Measurements from ENCODE around the gene SLC25A13.
"Not testable (repeated sequence)": the region's sequence is repeated elsewhere in the genome, so short reads cannot be mapped to it uniquely, and the experiment has no call there.

The SLC25A13 gene, protein sequence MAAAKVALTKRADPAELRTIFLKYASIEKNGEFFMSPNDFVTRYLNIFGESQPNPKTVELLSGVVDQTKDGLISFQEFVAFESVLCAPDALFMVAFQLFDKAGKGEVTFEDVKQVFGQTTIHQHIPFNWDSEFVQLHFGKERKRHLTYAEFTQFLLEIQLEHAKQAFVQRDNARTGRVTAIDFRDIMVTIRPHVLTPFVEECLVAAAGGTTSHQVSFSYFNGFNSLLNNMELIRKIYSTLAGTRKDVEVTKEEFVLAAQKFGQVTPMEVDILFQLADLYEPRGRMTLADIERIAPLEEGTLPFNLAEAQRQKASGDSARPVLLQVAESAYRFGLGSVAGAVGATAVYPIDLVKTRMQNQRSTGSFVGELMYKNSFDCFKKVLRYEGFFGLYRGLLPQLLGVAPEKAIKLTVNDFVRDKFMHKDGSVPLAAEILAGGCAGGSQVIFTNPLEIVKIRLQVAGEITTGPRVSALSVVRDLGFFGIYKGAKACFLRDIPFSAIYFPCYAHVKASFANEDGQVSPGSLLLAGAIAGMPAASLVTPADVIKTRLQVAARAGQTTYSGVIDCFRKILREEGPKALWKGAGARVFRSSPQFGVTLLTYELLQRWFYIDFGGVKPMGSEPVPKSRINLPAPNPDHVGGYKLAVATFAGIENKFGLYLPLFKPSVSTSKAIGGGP

DNA sequence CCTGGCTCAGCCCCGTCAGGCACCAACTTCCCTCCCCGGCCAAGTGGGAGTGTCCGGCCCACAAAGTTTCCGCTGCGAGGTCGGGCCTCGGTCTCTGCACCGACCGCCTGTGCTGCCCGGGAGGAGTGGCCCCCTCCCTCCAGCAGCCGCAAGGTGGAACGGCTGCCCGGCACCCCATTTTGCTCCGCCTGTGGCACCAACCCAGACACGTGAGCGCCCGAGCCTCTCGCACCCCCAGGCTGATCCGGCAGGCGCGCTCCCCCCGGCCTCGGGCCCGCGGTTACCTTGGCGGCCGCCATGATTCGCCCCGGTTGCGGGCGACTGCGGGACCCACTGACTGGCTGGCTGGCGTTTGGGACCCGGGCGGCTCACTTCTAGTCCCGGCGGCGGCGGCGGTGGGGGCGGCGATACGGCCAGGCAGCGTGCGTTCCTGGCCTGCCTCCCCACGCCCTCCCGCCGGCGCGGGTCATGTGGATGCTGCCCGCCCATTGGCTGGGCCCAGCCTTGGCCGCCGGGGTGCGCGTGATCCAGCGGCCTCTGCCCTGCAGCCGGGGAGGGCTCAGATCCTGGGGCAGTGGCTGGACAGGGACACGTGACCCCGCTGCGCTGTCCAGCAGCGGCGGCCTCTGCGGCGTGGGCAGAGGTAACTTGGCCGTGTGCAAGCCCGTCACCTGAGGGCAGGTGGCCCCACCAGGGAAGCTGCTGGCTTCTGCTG lies at the start of gene SLC25A13:
TSS of gene SLC25A13 (minus strand) at position 441 of the 715 bp plus-strand sequence. CDS start at position 299, 142 bp downstream.
- DNase-seq = peak; percentile 10

DNA sequence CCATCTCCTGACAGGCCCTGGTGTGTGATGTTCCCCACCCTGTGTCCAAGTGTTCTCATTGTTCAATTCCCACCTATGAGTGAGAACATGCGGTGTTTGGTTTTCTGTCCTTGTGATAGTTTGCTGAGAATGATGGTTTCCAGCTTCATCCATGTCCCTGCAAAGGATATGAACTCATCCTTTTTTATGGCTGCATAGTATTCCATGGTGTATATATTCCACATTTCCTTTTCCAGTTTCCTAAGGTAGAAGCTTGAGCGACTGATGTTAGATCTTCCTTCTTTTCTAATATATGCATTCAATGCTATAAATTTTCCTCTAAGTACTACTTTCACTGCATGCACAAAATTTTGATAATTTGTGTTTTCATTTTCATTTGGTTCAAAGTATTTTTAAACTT lies 44.0 kb upstream of the SLC25A13 start:
- DNase-seq = not testable (repeated sequence)

DNA sequence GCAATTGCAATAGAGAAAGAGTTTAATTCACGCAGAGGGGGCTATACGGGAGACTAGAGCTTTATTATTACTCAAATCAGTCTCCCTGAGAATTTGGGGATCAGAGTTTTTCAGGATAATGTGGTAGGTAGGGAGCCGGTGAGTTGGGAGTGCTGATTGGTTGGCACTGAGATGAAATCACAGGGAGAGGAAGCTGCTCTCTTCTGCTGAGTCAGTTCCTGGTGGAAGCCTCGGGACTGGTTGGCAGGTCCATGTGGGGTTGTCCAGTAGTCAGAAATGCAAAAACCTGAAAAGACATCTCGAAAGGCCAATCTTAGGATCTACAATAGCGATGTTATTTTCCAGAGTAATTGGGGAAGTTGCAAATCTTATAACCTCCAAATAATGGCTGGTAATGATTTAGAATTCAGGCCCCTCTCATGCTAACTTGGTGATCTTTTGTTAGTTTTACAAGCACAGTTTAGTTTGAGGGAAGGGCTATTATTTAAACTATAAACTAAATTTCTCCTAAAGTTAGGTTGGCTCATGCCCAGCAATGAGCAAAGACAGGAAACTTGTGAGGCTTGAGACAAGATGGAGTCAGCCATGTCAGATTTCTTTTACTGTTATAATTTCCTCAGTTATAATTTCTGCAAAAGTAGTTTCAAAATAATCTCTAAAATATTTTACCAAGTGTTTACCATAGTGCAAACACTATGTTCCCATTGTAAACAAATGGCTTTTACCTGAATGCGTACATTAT lies 39.4 kb upstream of the SLC25A13 start:
- DNase-seq = no peak

DNA sequence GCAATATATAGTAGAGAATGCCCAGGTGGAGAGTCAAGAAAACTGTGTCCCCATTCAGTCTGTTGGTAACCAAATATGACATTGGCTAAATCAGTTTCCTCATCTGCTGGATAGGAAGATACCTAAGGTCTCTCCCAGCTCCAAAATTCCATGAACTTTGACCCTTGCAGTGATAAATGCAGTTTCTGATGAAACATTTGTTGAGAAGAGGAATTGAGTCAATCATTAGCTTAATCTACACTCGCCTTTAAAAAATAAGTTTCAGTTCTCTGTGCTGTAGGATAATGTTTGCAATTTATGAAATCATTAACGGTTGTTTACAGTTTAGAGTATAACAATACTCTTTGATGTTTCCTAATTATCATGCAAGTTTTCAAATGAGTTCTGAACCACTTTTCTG lies 38.0 kb upstream of the SLC25A13 start:
- DNase-seq = no peak

DNA sequence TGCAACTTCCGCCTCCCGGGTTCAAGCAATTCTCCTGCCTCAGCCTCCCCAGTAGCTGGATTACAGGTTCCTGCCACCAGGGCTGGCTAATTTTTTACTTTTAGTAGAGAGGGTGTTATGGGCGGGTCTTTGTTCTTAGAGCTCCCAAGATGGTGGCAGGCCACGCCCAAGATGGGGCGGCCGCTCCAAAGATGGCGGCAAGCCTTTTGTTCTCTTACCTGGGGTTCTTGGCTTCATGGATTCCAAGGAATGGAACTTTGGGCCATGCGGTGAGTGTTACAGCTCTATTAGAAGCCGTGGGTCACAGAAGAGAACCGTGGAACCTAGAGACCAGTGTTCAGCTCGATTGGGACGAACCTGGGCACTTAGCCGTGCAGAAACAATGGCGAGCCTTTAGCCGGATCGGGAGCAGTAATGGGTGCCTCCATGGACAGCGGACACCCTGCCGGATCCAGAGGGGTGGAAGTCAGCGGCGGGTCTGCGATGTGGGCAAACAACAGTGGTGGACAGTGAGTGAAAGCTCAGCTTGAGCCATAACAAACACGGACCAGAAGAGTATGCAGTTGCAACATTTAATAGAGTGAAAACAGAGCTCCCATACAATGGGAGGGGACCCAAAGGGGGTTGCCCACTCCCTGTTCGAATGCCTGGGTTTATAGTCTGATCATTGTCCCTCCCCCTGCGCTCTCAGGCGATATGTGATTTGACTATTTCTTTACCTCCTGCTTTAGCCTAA lies 36.5 kb upstream of the SLC25A13 start:
- DNase-seq = not testable (repeated sequence)

DNA sequence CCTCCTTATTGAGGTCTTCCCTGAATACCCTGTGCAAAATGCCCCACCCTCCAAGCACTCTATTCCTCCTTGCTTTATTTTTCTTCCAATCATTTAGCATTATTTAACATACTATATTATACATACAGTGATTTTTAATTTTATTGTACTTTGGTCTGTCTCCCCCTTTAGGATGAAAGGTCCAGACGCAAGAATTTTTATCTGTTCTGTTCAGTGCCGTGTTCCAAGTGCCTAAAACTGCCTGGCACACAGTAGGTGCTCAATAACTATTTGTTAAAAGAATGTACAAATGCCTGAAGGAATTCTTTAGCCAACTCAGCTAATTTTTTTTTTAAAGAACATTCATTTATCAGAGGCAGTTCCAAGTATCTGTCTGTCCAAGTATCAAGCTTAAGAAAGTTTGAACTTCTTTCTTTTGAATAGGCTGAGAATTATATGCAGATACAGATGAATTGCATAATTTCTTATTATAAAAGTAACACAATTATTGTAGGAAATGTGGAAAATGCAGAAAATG lies 34.1 kb upstream of the SLC25A13 start:
- no peak for DNase-seq

DNA sequence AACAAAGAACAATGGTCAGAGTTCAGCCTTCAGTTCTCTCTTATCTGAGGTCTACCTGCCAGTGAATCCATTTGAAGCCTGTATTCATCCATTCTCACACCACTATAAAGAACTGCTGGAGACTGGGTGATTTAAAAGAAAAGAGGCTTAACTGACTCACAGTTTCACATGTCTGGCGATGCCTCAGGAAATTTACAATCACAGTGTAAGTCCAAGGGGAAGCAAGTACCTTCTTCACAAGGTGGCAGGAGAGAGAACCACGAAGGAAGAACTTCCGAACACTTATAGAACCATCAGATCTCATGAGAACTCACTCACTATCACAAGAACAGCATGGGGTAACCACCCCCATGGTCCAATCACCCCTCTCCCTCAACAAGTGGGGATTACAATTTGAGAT lies 33.0 kb upstream of the SLC25A13 start:
- DNase-seq = no peak

DNA sequence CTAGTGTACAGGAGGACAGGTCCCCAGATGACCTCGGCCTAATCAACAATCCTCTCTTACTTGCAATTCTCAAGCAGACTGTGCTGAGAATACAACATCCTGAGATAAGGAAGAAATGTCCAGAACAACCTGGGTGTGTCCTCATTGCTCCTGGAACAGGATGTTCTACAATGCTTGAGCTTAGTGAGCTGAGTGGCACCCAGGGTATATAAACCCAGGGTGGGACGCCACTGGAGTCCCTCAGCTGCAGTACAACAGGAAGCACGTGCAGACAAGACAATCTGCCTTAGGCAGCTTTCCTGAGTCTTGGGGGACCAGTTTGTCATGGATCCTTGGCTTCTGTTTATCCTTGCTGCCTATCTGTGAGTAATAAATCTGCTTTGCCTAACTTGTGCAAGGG lies 27.7 kb upstream of the SLC25A13 start:
- DNase-seq = no peak

DNA sequence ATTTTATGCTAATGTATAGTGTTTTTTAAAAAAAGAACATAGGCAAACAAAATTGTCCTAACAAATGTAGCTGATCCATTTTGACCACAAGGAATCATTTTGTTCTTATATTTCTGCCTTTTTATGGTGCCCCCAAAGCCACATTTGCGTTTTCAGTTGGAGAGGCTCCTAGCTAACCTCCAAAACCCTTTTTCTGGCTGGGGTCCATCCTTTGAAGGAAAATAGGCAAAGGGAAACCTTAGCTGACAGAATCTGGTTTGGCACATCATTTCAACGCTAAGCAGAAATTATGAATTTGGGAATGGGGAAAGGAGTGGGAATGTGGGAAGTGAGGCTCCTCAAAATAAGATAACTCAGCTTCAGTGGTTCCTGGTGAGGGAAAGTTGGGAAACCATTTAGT lies 25.6 kb upstream of the SLC25A13 start:
- DNase-seq = no peak

DNA sequence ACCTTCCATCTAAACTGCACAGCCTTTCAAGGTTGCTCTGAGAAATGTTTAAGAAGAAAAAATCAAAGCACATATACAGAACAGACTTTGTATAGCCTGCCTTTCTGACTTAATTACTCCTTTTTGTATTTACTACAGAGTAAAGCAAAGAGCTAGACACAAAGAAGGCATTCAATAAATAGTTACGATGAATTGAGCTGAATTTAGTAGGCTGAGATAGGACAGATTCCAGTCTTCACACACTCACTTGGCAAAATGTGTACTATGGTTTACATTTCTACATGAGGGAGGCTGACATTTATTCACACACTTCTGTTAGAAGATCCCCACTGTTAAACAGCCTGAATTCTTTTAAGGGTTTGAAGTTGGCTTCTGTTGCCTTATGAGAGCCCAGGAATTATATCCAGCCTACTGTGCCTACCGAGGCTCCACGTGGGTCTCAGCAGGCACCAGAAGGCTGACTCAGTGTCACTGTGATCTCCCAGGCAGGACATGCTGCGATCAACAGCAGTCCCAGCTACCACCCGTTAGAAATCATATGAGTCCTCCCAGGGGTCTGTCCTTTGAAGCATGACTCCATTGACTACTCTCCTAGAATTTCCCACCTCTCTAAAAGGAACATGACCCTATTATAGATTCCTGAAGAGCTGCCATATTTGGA lies 24.5 kb upstream of the SLC25A13 start:
- no peak for DNase-seq

DNA sequence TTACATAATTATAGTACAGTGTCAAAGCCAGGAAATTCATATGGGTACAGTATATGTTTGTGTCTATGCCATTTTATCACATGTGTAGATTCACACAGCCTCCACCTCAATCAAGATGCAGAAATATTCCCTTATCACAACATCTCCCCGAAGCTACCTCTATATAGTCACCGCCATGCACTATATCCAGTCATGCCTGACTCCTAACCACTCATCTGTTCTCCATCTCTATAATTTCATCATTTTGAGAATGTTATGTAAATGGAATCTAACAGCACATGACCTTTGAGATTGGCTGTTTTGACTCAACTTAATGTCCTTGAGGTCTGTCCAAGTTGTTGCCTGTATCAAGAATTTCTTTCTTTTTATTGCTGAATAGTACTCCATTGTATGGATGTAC lies 22.3 kb upstream of the SLC25A13 start:
- no peak for DNase-seq

DNA sequence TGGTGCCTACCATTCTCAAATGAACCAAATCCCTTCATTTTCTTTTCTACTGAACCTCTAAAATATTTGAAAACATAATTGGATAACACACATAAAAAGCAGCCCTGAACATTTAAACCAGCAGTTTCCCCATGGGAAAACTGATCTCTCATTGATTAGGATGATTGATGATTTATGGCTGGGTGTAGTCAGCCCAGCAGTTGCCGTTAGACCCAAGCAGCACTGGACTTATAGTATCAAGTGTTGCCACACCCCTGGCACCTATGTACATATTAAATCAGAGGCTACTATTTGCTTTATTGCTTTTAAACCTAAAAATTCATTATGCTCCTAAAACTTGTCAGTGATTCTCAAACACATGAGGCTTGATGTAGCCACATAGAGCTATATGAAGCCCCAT lies 20.2 kb upstream of the SLC25A13 start:
- no peak for DNase-seq

DNA sequence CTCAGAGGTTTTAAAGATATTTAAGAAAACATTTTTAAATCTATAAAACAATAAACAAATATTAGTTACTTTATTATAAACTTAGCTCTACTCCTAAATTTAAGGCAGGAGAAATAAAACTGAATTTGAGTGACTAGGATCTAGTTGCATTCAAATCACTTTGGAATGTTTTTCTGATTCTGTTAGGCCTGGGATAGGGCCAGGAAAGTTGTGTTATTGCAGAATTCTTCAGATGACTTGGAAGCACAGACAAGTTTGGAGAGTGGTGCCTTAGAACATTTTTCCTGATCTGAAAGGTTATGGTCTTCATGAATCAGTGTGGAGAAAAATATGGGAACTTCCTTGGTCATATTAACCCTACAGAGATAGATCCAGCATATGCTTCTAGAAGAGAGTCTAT lies 15.6 kb upstream of the SLC25A13 start:
- no peak for DNase-seq

DNA sequence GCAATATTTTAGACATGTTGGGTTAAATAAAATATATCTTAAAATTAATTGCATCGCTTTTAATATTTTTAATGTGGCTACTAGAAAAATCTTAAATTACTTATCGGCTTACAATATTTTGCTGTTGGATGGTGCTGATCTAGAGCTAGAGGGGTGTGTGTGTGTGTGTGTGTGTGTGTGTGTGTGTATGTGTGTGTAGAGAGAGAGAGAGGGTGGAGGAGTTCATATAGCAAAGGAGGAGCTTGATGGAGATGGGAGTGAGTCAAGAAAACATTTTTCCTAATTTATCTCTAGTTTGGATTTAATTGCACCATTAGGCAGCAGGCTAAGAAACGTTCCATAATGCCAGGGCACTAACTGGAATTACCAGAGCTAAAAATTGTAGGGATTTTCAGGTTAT lies 10.4 kb upstream of the SLC25A13 start:
- DNase-seq = no peak

DNA sequence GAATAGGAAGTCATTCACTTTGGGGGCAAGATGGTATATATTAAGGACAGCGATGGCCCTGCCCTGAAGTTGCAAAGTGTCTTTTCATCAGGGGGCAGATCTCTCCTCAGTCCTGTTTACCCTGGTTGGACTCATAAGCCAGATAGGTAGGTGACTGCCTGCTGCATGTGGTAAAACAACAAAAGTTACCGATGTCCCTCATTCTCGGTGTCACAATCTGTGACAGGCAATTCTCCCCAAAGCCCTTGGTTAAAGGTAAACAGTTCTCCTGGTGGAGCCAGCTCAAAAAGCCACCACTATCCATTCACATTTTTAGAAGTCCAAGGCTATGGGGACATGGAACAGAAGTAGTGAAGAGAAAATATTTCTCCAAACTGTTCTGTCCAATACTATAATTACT lies 9.9 kb upstream of the SLC25A13 start:
- no peak for DNase-seq

DNA sequence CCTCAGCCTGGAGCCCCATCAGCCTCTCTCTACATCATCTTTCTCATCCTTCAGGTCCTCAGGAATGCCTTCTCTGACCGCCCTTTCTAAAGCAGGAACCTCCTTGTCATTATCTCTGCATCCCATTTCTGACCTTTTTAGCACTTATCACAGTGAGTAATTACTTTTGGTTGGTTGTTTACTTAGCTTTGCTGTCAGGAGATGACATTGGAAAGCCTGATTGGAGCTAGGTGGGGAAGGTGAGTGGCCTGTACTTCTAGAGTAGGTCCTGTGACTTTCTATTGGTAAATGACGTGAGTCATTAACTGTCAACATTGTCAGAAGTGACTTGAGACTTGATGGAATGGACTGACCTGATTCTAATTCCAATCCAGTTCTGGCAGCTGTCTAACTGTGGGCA lies 9.3 kb upstream of the SLC25A13 start:
- no peak for DNase-seq

DNA sequence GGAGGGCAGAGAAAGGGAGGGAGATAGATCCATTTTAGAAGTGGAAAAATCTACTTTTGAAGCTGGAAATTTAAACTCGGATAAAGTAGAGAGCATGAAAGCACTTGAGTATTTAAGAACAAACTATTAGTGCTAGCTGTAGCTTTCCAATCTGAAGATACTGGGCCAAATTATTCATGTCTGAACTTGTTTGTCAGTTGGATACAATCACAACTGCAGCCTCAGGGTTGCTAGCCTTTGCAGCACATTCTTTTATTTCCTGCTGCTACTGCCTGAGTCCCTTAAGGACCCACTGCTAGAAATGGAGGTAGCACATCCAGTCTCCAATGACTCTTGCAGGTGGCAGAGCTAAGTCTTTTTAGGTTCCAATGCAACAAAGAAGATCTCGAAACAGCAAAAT lies 8.3 kb upstream of the SLC25A13 start:
- peak; percentile 3 for DNase-seq

DNA sequence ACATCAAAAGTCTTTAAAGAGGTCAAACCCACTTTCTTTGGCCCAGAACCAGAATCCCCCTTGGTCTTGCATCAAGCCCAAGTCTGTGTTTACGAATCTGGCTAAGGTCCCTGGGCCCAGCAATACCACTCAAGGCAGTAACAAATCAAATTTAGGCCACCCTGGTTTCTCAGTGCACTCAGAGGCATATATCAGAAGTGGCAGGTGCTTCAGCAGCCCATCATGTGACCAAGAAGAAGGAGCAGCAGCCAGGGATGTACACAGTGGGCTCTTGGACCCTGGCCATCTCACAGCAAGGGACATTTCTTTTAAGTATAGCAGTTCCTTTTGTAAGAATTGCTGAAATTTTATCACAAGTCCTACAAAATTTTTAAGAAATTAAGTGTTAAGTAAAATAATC lies 7.3 kb upstream of the SLC25A13 start:
- no peak for DNase-seq

DNA sequence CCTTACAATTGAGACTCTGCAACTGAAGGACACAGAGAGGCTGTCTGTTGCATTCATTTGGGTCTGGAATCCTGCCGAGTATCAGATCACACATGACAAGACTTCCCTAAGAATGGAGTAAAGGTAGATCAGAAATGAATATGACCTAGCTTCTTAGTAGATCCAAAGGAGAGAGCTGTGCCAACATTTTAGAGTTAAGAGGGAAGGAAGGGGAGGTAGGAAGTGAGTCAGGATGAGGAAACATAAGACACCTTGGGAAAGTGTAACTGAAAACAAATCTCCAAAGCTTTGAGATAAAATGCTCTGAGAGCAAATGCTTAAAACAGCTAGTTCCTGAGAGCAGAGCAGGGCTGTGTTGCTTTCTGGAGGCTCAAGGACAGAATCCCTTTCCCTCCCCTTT lies 6.1 kb upstream of the SLC25A13 start:
- DNase-seq = no peak

DNA sequence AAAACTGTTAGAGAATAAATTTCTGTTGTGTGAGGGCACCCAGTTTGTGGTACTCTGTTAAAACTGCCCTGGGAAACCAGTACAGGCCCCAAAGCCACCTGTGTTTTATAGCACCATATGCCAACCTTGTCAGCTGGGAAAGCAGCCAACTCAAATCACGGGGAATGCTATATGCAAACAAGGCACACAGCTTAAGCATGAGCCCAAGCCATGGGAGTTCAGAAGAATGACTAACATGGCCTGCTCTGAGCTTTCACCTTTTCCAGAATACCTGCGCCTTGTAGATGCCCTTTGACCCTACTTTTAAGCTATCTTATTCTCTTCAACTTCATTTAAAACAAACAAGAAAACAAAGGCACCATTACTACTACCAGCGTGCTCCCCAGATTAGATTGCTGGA lies 5.5 kb upstream of the SLC25A13 start:
- peak; percentile 91 for DNase-seq

DNA sequence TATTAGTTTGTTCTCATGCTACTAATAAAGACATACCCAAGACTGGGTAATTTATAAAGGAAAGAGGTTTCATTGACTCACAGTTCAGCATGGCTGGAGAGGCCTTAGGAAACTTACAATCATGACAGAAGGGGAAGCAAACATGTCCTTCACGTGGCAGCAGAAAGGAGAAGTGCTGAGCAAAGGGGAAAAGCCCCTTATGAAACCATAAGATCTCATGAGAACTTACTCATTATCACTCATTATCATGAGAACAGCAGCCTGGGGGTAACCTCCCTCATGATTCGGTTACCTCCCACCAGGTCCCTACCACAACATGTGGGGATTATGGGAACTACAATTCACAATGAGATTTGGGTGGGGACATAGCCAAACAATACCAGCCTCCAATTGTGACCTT lies 4.9 kb upstream of the SLC25A13 start:
- DNase-seq = not testable (repeated sequence)
